Hepatocyte (in vitro differentiated cells): ENCODE results near the gene SYNGR1. TPM values are rescaled to one million over a fixed set of nuclear protein-coding genes. Genes with fewer than 3 reads are reported as not detected.
A peak's percentile ranks its signal among the peaks of the same experiment; 100 is the strongest.

Experiments
- DNase-seq: peaks from one replicate; pipeline ENCODE4 v3.0.0-alpha.2; 2016; ENCODE audit warnings: low spot score
- H2AFZ ChIP-seq: fragments of 200-600 bp; sonication (generic); 2 replicates; pipeline ENCODE4 v1.6.0; 2016; ENCODE audit warnings: antibody characterized with exemption, mild to moderate bottlenecking
- H3K27ac ChIP-seq: fragments of 200-600 bp; sonication (generic); 2 replicates; pipeline ENCODE4 v1.5.1; 2016; ENCODE audit warnings: mild to moderate bottlenecking
- H3K27me3 ChIP-seq: fragments of 200-600 bp; sonication (generic); 2 replicates; pipeline ENCODE4 v1.6.1; 2016
- H3K36me3 ChIP-seq: fragments of 200-600 bp; sonication (generic); replicated peaks from 2 replicates; pipeline ENCODE4 v1.5.1; 2016; ENCODE audit warnings: low read depth; ENCODE audit not compliant: insufficient read depth
- H3K4me1 ChIP-seq: fragments of 200-600 bp; sonication (generic); 2 replicates; pipeline ENCODE4 v1.5.1; 2016; ENCODE audit warnings: mild to moderate bottlenecking, moderate library complexity; ENCODE audit not compliant: insufficient read depth
- H3K4me2 ChIP-seq: fragments of 200-600 bp; sonication (generic); 2 replicates; pipeline ENCODE4 v1.6.0; 2016
- H3K4me3 ChIP-seq: fragments of 200-600 bp; sonication (generic); 2 replicates; pipeline ENCODE4 v1.5.1; 2016; ENCODE audit warnings: mild to moderate bottlenecking
- H3K79me2 ChIP-seq: fragments of 200-600 bp; sonication (generic); 2 replicates; pipeline ENCODE4 v1.6.0; 2017; ENCODE audit warnings: mild to moderate bottlenecking
- H3K9me2 ChIP-seq: fragments of 200-600 bp; sonication (generic); replicated peaks from 2 replicates; pipeline ENCODE4 v1.6.0; 2017; ENCODE audit warnings: mild to moderate bottlenecking; ENCODE audit not compliant: insufficient read depth
- H3K9me3 ChIP-seq: fragments of 200-600 bp; sonication (generic); 2 replicates; pipeline ENCODE4 v1.5.1; 2016; ENCODE audit warnings: low read depth, mild to moderate bottlenecking
- H4K20me1 ChIP-seq: fragments of 200-600 bp; sonication (generic); 2 replicates; pipeline ENCODE4 v1.6.0; 2016; ENCODE audit warnings: mild to moderate bottlenecking; ENCODE audit not compliant: insufficient read depth, poor library complexity, severe bottlenecking
- CTCF ChIP-seq: fragments of 200-600 bp; sonication (generic); IDR thresholded peaks from 2 replicates; pipeline ENCODE4 v1.5.1; 2016; ENCODE audit warnings: antibody characterized with exemption, mild to moderate bottlenecking; ENCODE audit not compliant: poor library complexity
- EZH2 ChIP-seq: fragments of 200-600 bp; sonication (generic); IDR thresholded peaks from 2 replicates; pipeline ENCODE4 v1.6.1; 2016; ENCODE audit warnings: antibody characterized with exemption, mild to moderate bottlenecking, borderline replicate concordance
- EZH2phosphoT487 ChIP-seq: fragments of 200-600 bp; sonication (generic); IDR thresholded peaks from one replicate; pipeline ENCODE4 v1.6.1; 2018; ENCODE audit warnings: antibody characterized with exemption, mild to moderate bottlenecking, low read depth, moderate library complexity; ENCODE audit not compliant: unreplicated experiment, severe bottlenecking
- WGBS: methylation state at CpG from one replicate; pipeline ENCODE4 v1.1.6; 2016; ENCODE audit warnings: low lambda C conversion rate; ENCODE audit errors: missing lambda C conversion rate; 5-methylcytosine and 5-hydroxymethylcytosine counted together
- polyA plus RNA-seq: library from polyadenylated mRNA; unstranded; fragments of >200 nt; fragmentation: Nextera tagmentation; extraction: Ambion mirVana; gene quantifications from 2 replicates; pipeline ENCODE4 v1.2.1, GENCODE V29; 2016
- total RNA-seq: library from RNA; depleted of rRNA; stranded (reverse); fragments of >200 nt; gene quantifications from 2 replicates; pipeline ENCODE4 v1.2.3, GENCODE V29; 2014

Gene SYNGR1
- total and polyA plus RNA-seq, 2 experiments from 2014 or later: 23.1 to 58.8 TPM

- Histone ChIP-seq H3K27me3 (no peaks in the 10 kb centered on the region), H3K79me2 (no peaks in the 10 kb centered on the region), H3K4me3 (no peak overlapping the region), H4K20me1 (no peaks in the 10 kb centered on the region), H2AFZ (no peak overlapping the region), H3K4me2 (no peak overlapping the region), H3K9me2 (no peaks in the 10 kb centered on the region), H3K4me1 (no peaks in the 10 kb centered on the region), H3K27ac (peak overlapping the region; percentile 67), H3K36me3 (no peaks in the 10 kb centered on the region), H3K9me3 (no peaks in the 10 kb centered on the region)
- 96% methylated on average over 13 of the region's 13 CpGs for WGBS
- DNase-seq: peak; percentile 2
- TF ChIP-seq EZH2: no peak
- no peak for TF ChIP-seq EZH2phosphoT487
- TF ChIP-seq CTCF: no peak
Observed at GRCh38 chr22:39429186-39429585, 79.4 kb downstream of the SYNGR1 start.

GRCh38 chr22:39429916-39430575 is 80.3 kb downstream of the SYNGR1 start:
- H3K27ac ChIP-seq: no peak overlapping the region
- WGBS: 96% methylated on average over 24 of the region's 27 CpGs
- H4K20me1 ChIP-seq: no peaks in the 10 kb centered on the region
- peak; percentile 2 for DNase-seq
- no peaks in the 10 kb centered on the region for H3K27me3 ChIP-seq
- H3K36me3 ChIP-seq: no peaks in the 10 kb centered on the region
- no peaks in the 10 kb centered on the region for H3K79me2 ChIP-seq
- H3K4me3 ChIP-seq: no peak overlapping the region
- H3K9me3 ChIP-seq: no peaks in the 10 kb centered on the region
- no peaks in the 10 kb centered on the region for H3K9me2 ChIP-seq
- no peak overlapping the region for H2AFZ ChIP-seq
- H3K4me2 ChIP-seq: no peak overlapping the region
- H3K4me1 ChIP-seq: no peaks in the 10 kb centered on the region
- TF ChIP-seq EZH2phosphoT487: no peak
- TF ChIP-seq CTCF: no peak
- no peak for TF ChIP-seq EZH2

GRCh38 chr22:39430576-39431150 is 80.9 kb downstream of the SYNGR1 start:
- Histone ChIP-seq H3K36me3 (no peaks in the 10 kb centered on the region), H4K20me1 (no peaks in the 10 kb centered on the region), H3K4me3 (no peak overlapping the region), H3K9me3 (no peaks in the 10 kb centered on the region), H3K9me2 (no peaks in the 10 kb centered on the region), H3K4me2 (no peak overlapping the region), H2AFZ (no peak overlapping the region), H3K27ac (no peak overlapping the region), H3K79me2 (no peaks in the 10 kb centered on the region), H3K27me3 (no peaks in the 10 kb centered on the region), H3K4me1 (no peaks in the 10 kb centered on the region)
- no peak for TF ChIP-seq EZH2phosphoT487
- no peak for TF ChIP-seq CTCF
- TF ChIP-seq EZH2: no peak
- 86% methylated on average over 10 of the region's 10 CpGs for WGBS
- DNase-seq: peak; percentile 1
